ENCODE data around the gene PPEF1.

PPEF1 gene

GRCh38 chrX:18677161-18677869, 30.1 kb upstream of the PPEF1 start:
- H3K27ac ChIP-seq (ENCODE audit: low read depth, low read length), result no peak overlapping the region
- H3K79me2 ChIP-seq (ENCODE audit: control insufficient read depth, insufficient read depth, low read length, unreplicated experiment), result no peaks in the 10 kb centered on the region
- H2AFZ ChIP-seq (ENCODE audit: low read length, unreplicated experiment), result no peak overlapping the region
- no peaks in the 10 kb centered on the region for H3K36me3 ChIP-seq (ENCODE audit: insufficient read depth, low read length)
- no peaks in the 10 kb centered on the region for H3K27me3 ChIP-seq (ENCODE audit: insufficient read depth, low read length)
- H3K4me3 ChIP-seq (ENCODE audit: low read depth, low read length), result no peak overlapping the region
- no peaks in the 10 kb centered on the region for H3K4me1 ChIP-seq (ENCODE audit: control insufficient read depth, insufficient read depth, low read length, unreplicated experiment)

DNA sequence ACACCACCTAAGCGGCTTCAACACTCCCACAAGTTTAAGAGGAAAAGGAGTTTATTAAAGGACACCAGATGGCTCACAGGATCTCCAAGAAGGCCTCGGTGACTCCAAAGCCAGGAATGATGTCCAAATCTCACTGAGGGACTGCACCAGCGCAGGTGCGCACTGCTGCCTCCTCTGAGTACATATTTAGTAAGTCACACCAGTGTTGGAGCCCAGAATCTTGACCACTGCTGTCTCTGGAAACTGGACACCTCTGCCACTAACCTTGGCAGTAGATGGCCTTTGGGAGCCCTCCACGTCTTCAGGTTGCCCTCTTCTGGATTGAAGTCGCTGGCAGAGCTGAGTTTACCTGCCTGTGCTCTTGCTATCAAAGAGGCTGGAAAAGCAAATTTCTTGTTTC, 25.4 kb upstream of the PPEF1 start:
- no peak overlapping the region for H3K4me3 ChIP-seq (ENCODE audit: low read depth, low read length)
- H3K27ac ChIP-seq (ENCODE audit: low read depth, low read length), result no peak overlapping the region

DNA sequence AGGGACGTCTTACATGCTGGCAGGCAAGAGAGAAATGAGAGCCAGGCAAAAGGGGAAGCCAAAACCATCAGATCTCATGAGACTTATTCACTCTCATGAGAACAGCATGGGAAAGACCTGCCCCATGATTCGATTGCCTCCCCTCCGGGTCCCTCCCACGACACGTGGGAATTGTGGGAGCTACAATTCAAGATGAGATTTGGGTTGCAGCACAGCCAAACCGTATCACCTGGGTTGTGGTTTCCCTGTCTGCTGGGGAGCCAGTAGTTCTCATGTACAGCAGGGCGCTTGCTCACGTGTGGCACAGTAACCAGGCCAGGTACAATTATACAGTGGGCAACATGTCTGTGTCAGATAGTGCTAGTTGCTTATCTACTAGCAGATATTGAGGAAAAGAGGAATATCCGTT, 24.5 kb upstream of the PPEF1 start:
- H2AFZ ChIP-seq (ENCODE audit: low read length, unreplicated experiment), result no peak overlapping the region
- H3K4me1 ChIP-seq (ENCODE audit: control insufficient read depth, insufficient read depth, low read length, unreplicated experiment), result peaks cover 4% of the 10 kb centered on the region
- no peak overlapping the region for H3K27ac ChIP-seq (ENCODE audit: low read depth, low read length)
- no peaks in the 10 kb centered on the region for H3K36me3 ChIP-seq (ENCODE audit: insufficient read depth, low read length)
- H3K79me2 ChIP-seq (ENCODE audit: control insufficient read depth, insufficient read depth, low read length, unreplicated experiment), result no peaks in the 10 kb centered on the region
- H3K27me3 ChIP-seq (ENCODE audit: insufficient read depth, low read length), result no peaks in the 10 kb centered on the region
- H3K4me3 ChIP-seq (ENCODE audit: low read depth, low read length), result no peak overlapping the region

More for the DNA sequence above, 25.4 kb upstream of the PPEF1 start:
- H3K36me3 ChIP-seq (ENCODE audit: insufficient read depth, low read length), result no peaks in the 10 kb centered on the region
- H2AFZ ChIP-seq (ENCODE audit: low read length, unreplicated experiment), result no peak overlapping the region
- no peaks in the 10 kb centered on the region for H3K79me2 ChIP-seq (ENCODE audit: control insufficient read depth, insufficient read depth, low read length, unreplicated experiment)
- peaks cover 4% of the 10 kb centered on the region for H3K4me1 ChIP-seq (ENCODE audit: control insufficient read depth, insufficient read depth, low read length, unreplicated experiment)
- H3K27me3 ChIP-seq (ENCODE audit: insufficient read depth, low read length), result no peaks in the 10 kb centered on the region

GRCh38 chrX:18687856-18688495, 19.5 kb upstream of the PPEF1 start:
- peaks cover 4% of the 10 kb centered on the region for H3K4me1 ChIP-seq (ENCODE audit: control insufficient read depth, insufficient read depth, low read length, unreplicated experiment)
- peaks cover 7% of the 10 kb centered on the region; the same call in 1 of the 2 replicates for H3K27me3 ChIP-seq (ENCODE audit: insufficient read depth, low read length)
- H3K4me3 ChIP-seq (ENCODE audit: low read depth, low read length), result no peak overlapping the region
- no peak overlapping the region for H2AFZ ChIP-seq (ENCODE audit: low read length, unreplicated experiment)
- no peak overlapping the region for H3K27ac ChIP-seq (ENCODE audit: low read depth, low read length)
- no peaks in the 10 kb centered on the region for H3K36me3 ChIP-seq (ENCODE audit: insufficient read depth, low read length)
- no peaks in the 10 kb centered on the region for H3K79me2 ChIP-seq (ENCODE audit: control insufficient read depth, insufficient read depth, low read length, unreplicated experiment)

- H3K79me2 ChIP-seq (ENCODE audit: control insufficient read depth, insufficient read depth, low read length, unreplicated experiment), result no peaks in the 10 kb centered on the region
- no peaks in the 10 kb centered on the region for H3K4me1 ChIP-seq (ENCODE audit: control insufficient read depth, insufficient read depth, low read length, unreplicated experiment)
- no peaks in the 10 kb centered on the region for H3K36me3 ChIP-seq (ENCODE audit: insufficient read depth, low read length)
- peaks cover 15% of the 10 kb centered on the region; the same call in 1 of the 2 replicates for H3K27me3 ChIP-seq (ENCODE audit: insufficient read depth, low read length)
- H2AFZ ChIP-seq (ENCODE audit: low read length, unreplicated experiment), result no peak overlapping the region
- no peak overlapping the region for H3K4me3 ChIP-seq (ENCODE audit: low read depth, low read length)
- no peak overlapping the region for H3K27ac ChIP-seq (ENCODE audit: low read depth, low read length)
Measured at GRCh38 chrX:18691431-18691830, 16.0 kb upstream of the PPEF1 start.

DNA sequence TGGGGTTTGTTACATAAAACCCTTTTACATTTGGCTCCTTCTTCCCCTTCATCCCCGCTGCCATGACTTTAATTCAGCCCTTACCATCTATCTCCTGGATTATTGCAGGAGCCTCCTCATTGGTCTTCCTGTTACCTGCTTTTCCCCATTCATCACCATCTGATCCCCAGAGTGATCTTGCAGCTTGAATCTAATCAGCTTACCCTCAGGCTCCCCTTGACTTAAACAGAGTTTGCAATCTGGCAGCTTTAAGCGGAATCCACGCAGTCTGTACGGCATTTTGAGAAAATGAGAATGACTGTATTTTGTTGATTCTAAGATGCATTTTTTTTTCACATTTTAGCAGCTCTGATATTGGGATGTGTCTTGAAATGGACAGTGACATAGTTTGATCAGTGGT, 14.9 kb upstream of the PPEF1 start:
- Histone ChIP-seq H3K36me3 (ENCODE audit: insufficient read depth, low read length) (no peaks in the 10 kb centered on the region), H3K27me3 (ENCODE audit: insufficient read depth, low read length) (peaks cover 19% of the 10 kb centered on the region; the same call in 1 of the 2 replicates), H3K4me1 (ENCODE audit: control insufficient read depth, insufficient read depth, low read length, unreplicated experiment) (no peaks in the 10 kb centered on the region), H3K27ac (ENCODE audit: low read depth, low read length) (no peak overlapping the region), H2AFZ (ENCODE audit: low read length, unreplicated experiment) (no peak overlapping the region), H3K79me2 (ENCODE audit: control insufficient read depth, insufficient read depth, low read length, unreplicated experiment) (no peaks in the 10 kb centered on the region), H3K4me3 (ENCODE audit: low read depth, low read length) (no peak overlapping the region)

GRCh38 chrX:18696653-18697052, 10.8 kb upstream of the PPEF1 start:
- no peak overlapping the region for H3K4me3 ChIP-seq (ENCODE audit: low read depth, low read length)
- no peak overlapping the region for H3K27ac ChIP-seq (ENCODE audit: low read depth, low read length)
- no peaks in the 10 kb centered on the region for H3K36me3 ChIP-seq (ENCODE audit: insufficient read depth, low read length)
- H3K79me2 ChIP-seq (ENCODE audit: control insufficient read depth, insufficient read depth, low read length, unreplicated experiment), result no peaks in the 10 kb centered on the region
- H3K4me1 ChIP-seq (ENCODE audit: control insufficient read depth, insufficient read depth, low read length, unreplicated experiment), result peaks cover 19% of the 10 kb centered on the region
- no peak overlapping the region for H2AFZ ChIP-seq (ENCODE audit: low read length, unreplicated experiment)
- peaks cover 15% of the 10 kb centered on the region; the same call in 1 of the 2 replicates for H3K27me3 ChIP-seq (ENCODE audit: insufficient read depth, low read length)

- peak overlapping the region; percentile 25 for H3K4me3 ChIP-seq (ENCODE audit: low read depth, low read length)
- no peaks in the 10 kb centered on the region for H3K79me2 ChIP-seq (ENCODE audit: control insufficient read depth, insufficient read depth, low read length, unreplicated experiment)
- H2AFZ ChIP-seq (ENCODE audit: low read length, unreplicated experiment), result no peak overlapping the region
- peak overlapping the region; percentile 39; the same call in 1 of the 2 replicates for H3K27ac ChIP-seq (ENCODE audit: low read depth, low read length)
- H3K27me3 ChIP-seq (ENCODE audit: insufficient read depth, low read length), result peaks cover 12% of the 10 kb centered on the region; the same call in 1 of the 2 replicates
- peaks cover 38% of the 10 kb centered on the region for H3K4me1 ChIP-seq (ENCODE audit: control insufficient read depth, insufficient read depth, low read length, unreplicated experiment)
- H3K36me3 ChIP-seq (ENCODE audit: insufficient read depth, low read length), result no peaks in the 10 kb centered on the region
Measured at GRCh38 chrX:18698737-18699650, 8.5 kb upstream of the PPEF1 start.

DNA sequence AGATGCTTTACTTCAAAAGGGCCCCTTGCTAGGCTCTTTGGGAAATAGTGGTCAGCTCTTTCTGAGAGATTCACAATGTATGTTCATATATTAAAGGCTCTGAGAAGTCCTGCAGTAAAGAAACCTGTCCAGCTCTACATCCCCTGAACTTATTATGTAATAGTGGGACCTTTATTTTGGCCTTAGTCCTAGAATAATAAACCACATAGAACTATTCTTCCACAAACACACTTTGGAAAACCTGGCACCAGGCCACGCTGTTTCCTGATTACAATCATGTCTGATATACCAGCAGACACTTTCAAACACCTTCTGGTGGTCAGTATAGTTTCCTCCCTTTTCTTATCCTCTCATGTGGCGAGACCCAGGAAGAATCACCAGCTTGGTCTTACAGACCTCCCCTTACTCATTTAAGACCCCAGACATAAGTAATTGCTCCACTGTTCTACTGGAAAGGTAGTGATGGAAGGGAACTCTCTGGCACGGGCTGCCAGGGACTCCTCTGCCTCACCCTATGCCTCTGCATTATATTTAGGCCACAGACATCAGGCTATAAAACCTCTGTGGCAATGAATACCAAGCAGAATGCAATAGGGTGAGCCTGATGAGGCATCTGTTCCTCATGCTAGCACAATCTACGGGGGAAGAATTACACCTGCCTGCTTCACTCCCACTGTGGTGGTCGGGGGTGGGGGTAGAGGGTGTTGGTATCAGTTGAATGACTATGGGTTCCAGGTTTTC, 5.7 kb upstream of the PPEF1 start:
- H3K4me1 ChIP-seq (ENCODE audit: control insufficient read depth, insufficient read depth, low read length, unreplicated experiment), result peaks cover 38% of the 10 kb centered on the region

More for the DNA sequence above, 5.7 kb upstream of the PPEF1 start:
- peak overlapping the region; percentile 96 for H3K27ac ChIP-seq (ENCODE audit: low read depth, low read length)
- H3K27me3 ChIP-seq (ENCODE audit: insufficient read depth, low read length), result peaks cover 3% of the 10 kb centered on the region; the same call in 1 of the 2 replicates
- H3K36me3 ChIP-seq (ENCODE audit: insufficient read depth, low read length), result no peaks in the 10 kb centered on the region
- no peaks in the 10 kb centered on the region for H3K79me2 ChIP-seq (ENCODE audit: control insufficient read depth, insufficient read depth, low read length, unreplicated experiment)
- H3K4me3 ChIP-seq (ENCODE audit: low read depth, low read length), result peak overlapping the region; percentile 60; the same call in 1 of the 2 replicates
- H2AFZ ChIP-seq (ENCODE audit: low read length, unreplicated experiment), result no peak overlapping the region
